Bronchial epithelial cell (primary cell): ENCODE data around the gene POP4. TPM values are rescaled to one million over a fixed set of nuclear protein-coding genes. Genes with fewer than 3 reads are reported as not detected.
A peak's percentile ranks its signal among the peaks of the same experiment; 100 is the strongest.

Source experiments
- DNase-seq: peaks from one replicate; pipeline ENCODE4 v3.0.0-alpha.2; 2010; ENCODE audit warnings: low read depth
- FAIRE-seq: peaks from 2 replicates; lab custom pipeline; 2011; peaks lifted over from hg19 to GRCh38; lab: Jason Lieb, UNC
- H3K27me3 ChIP-seq: 2 replicates; pipeline ENCODE4 v1.5.1; 2011; ENCODE audit warnings: low read length; ENCODE audit not compliant: control insufficient read depth, insufficient read depth
- H3K36me3 ChIP-seq: 2 replicates; pipeline ENCODE4 v1.5.1; 2011; ENCODE audit warnings: low read length; ENCODE audit not compliant: control insufficient read depth, insufficient read depth
- H3K4me3 ChIP-seq: 2 replicates; pipeline ENCODE4 v1.5.1; 2011; ENCODE audit warnings: mild to moderate bottlenecking, low read depth, low read length, control low read depth
- CTCF ChIP-seq: IDR thresholded peaks from 2 replicates; pipeline ENCODE4 v1.5.1; 2011; ENCODE audit warnings: mild to moderate bottlenecking, moderate library complexity, low read length, control low read depth, inconsistent platforms; ENCODE audit not compliant: insufficient read depth, severe bottlenecking
- total RNA-seq: library from RNA; depleted of rRNA; stranded (reverse); fragments of >200 nt; gene quantifications from 2 replicates; pipeline ENCODE4 v1.2.1, GENCODE V29; 2014

The POP4 gene
- total RNA-seq, 1 donor from 2014 or later, result 58.7 TPM

GRCh38 chr19:29645491-29645867 is 39.4 kb downstream of the POP4 start:
- FAIRE-seq (no peak), DNase-seq (no peak)
- Histone ChIP-seq H3K36me3 (no peaks in the 10 kb centered on the region), H3K4me3 (no peak overlapping the region), H3K27me3 (no peaks in the 10 kb centered on the region)
- no peak for TF ChIP-seq CTCF

- FAIRE-seq (peak; percentile 92), DNase-seq (peak; percentile 66)
- no peaks in the 10 kb centered on the region for H3K27me3 ChIP-seq
- no peak overlapping the region for H3K4me3 ChIP-seq
- no peak for TF ChIP-seq CTCF
- no peaks in the 10 kb centered on the region for H3K36me3 ChIP-seq
Measured at GRCh38 chr19:29645911-29646310, 39.8 kb downstream of the POP4 start.

GRCh38 chr19:29650772-29651387 is 44.8 kb downstream of the POP4 start:
- no peak for TF ChIP-seq CTCF
- no peak for DNase-seq
- H3K36me3 ChIP-seq, result no peaks in the 10 kb centered on the region
- no peak for FAIRE-seq
- no peaks in the 10 kb centered on the region for H3K27me3 ChIP-seq
- no peak overlapping the region for H3K4me3 ChIP-seq

GRCh38 chr19:29651622-29652394 is 45.7 kb downstream of the POP4 start:
- Histone ChIP-seq H3K4me3 (no peak overlapping the region), H3K27me3 (no peaks in the 10 kb centered on the region), H3K36me3 (no peaks in the 10 kb centered on the region)
- FAIRE-seq (no peak), DNase-seq (no peak)
- TF ChIP-seq CTCF, result no peak

GRCh38 chr19:29653398-29653797 is 47.3 kb downstream of the POP4 start:
- no peaks in the 10 kb centered on the region for H3K27me3 ChIP-seq
- DNase-seq (no peak), FAIRE-seq (no peak)
- TF ChIP-seq CTCF, result no peak
- H3K36me3 ChIP-seq, result no peaks in the 10 kb centered on the region
- H3K4me3 ChIP-seq, result no peak overlapping the region
